ENCODE data around the gene UBAC1. TPM values are rescaled to one million over a fixed set of nuclear protein-coding genes. Genes with fewer than 3 reads are reported as not detected.

The UBAC1 gene
- total RNA-seq, 2 experiments from 2014 or later, result 16.4 to 19.6 TPM

GRCh38 chr9:136009516-136009915 is 48.3 kb upstream of the UBAC1 start:
- ChIA-PET POLR2A (no interaction called here), CTCF (no interaction called here)
- H3K4me1 Mint-ChIP-seq (ENCODE audit: low read depth), result no peaks in the 10 kb centered on the region
- no peak for ATAC-seq (ENCODE audit: poor library complexity)
- no peak for DNase-seq
- Histone ChIP-seq H3K4me1 (ENCODE audit: insufficient read depth, low read length) (no peaks in the 10 kb centered on the region), H3K9me3 (ENCODE audit: control insufficient read depth in 1 of 2, insufficient read depth in 1 of 2, low read length in 2 of 2) (no peaks in the 10 kb centered on the region), H3K36me3 (ENCODE audit: insufficient read depth, low read length) (peaks cover 14% of the 10 kb centered on the region), H3K4me3 (ENCODE audit: low read length) (no peak overlapping the region), H3K27ac (ENCODE audit: low read depth in 1 of 2, low read length in 2 of 2) (no peak overlapping the region), H3K27me3 (ENCODE audit: control insufficient read depth in 1 of 2, insufficient read depth in 2 of 2, low read length in 2 of 2) (no peaks in the 10 kb centered on the region)
- no peaks in the 10 kb centered on the region for H3K9me3 Mint-ChIP-seq
- H3K4me3 Mint-ChIP-seq, result no peak overlapping the region
- no peak overlapping the region for H3K27ac Mint-ChIP-seq
- intact Hi-C loops (cut with DNase I, micrococcal nuclease), result no loop called here
- no peaks in the 10 kb centered on the region for H3K36me3 Mint-ChIP-seq (ENCODE audit: low read depth)
- H3K27me3 Mint-ChIP-seq, result no peaks in the 10 kb centered on the region
- no peak for TF ChIP-seq CTCF (IDR thresholded peaks at IDR 0.05)

GRCh38 chr9:136008693-136008997 is 47.5 kb upstream of the UBAC1 start:
- H3K36me3 ChIP-seq (ENCODE audit: insufficient read depth, low read length), result peaks cover 11% of the 10 kb centered on the region
- no peak for TF ChIP-seq CTCF (IDR thresholded peaks at IDR 0.05)
- no peaks in the 10 kb centered on the region for H3K9me3 ChIP-seq (ENCODE audit: control insufficient read depth in 1 of 2, insufficient read depth in 1 of 2, low read length in 2 of 2)
- ChIA-PET POLR2A (no interaction called here), CTCF (no interaction called here)
- Mint-ChIP-seq H3K4me1 (ENCODE audit: low read depth) (no peaks in the 10 kb centered on the region), H3K27ac (no peak overlapping the region), H3K9me3 (no peaks in the 10 kb centered on the region), H3K27me3 (no peaks in the 10 kb centered on the region), H3K4me3 (no peak overlapping the region), H3K36me3 (ENCODE audit: low read depth) (no peaks in the 10 kb centered on the region)
- H3K4me1 ChIP-seq (ENCODE audit: insufficient read depth, low read length), result no peaks in the 10 kb centered on the region
- H3K27me3 ChIP-seq (ENCODE audit: control insufficient read depth in 1 of 2, insufficient read depth in 2 of 2, low read length in 2 of 2), result no peaks in the 10 kb centered on the region
- DNase-seq (no peak), ATAC-seq (ENCODE audit: poor library complexity) (no peak)
- intact Hi-C loops (cut with DNase I, micrococcal nuclease), result no loop called here
- no peak overlapping the region for H3K4me3 ChIP-seq (ENCODE audit: low read length)
- H3K27ac ChIP-seq (ENCODE audit: low read depth in 1 of 2, low read length in 2 of 2), result no peak overlapping the region

- Mint-ChIP-seq H3K36me3 (ENCODE audit: low read depth) (no peaks in the 10 kb centered on the region), H3K4me1 (ENCODE audit: low read depth) (no peaks in the 10 kb centered on the region), H3K27ac (no peak overlapping the region), H3K9me3 (no peaks in the 10 kb centered on the region), H3K4me3 (no peak overlapping the region), H3K27me3 (no peaks in the 10 kb centered on the region)
- TF ChIP-seq CTCF (IDR thresholded peaks at IDR 0.05), result no peak
- ATAC-seq (ENCODE audit: poor library complexity) (no peak), DNase-seq (no peak)
- intact Hi-C loops (cut with DNase I, micrococcal nuclease), result no loop called here
- H3K4me3 ChIP-seq (ENCODE audit: low read length), result no peak overlapping the region
- no peaks in the 10 kb centered on the region for H3K4me1 ChIP-seq (ENCODE audit: insufficient read depth, low read length)
- peaks cover 6% of the 10 kb centered on the region for H3K36me3 ChIP-seq (ENCODE audit: insufficient read depth, low read length)
- CTCF ChIA-PET, result no interaction called here
- no peaks in the 10 kb centered on the region for H3K9me3 ChIP-seq (ENCODE audit: control insufficient read depth in 1 of 2, insufficient read depth in 1 of 2, low read length in 2 of 2)
- H3K27ac ChIP-seq (ENCODE audit: low read depth in 1 of 2, low read length in 2 of 2), result no peak overlapping the region
- POLR2A ChIA-PET, result no interaction called here
- H3K27me3 ChIP-seq (ENCODE audit: control insufficient read depth in 1 of 2, insufficient read depth in 2 of 2, low read length in 2 of 2), result no peaks in the 10 kb centered on the region
Observed at GRCh38 chr9:136007934-136008692, 46.9 kb upstream of the UBAC1 start.
